ENCODE data around the gene SDK2.

- TF ChIP-seq POLR2A (IDR thresholded peaks at IDR 0.05) (no peak), CTCF (IDR thresholded peaks at IDR 0.05) (no peak)
Observed at GRCh38 chr17:73290399-73291259, 353.6 kb downstream of the SDK2 start.

All from ovary (tissue), 3 donors.